Right lung (tissue), 5 donors: ENCODE data around the gene TMEM242. TPM values are rescaled to one million over a fixed set of nuclear protein-coding genes. Genes with fewer than 3 reads are reported as not detected.

Experiments used
- DNase-seq, 2 donors: peaks; one replicate each; pipeline ENCODE4 v3.0.0-alpha.2; 2013
- polyA plus RNA-seq, 5 donors: library from polyadenylated mRNA; unstranded; fragments of 120-200 nt; gene quantifications; one replicate each; pipeline versions ENCODE4 v1.2.1 to v1.2.3, GENCODE V29; 2013; ENCODE audit warnings: inconsistent platforms in 1 of 5, low replicate concordance in 1 of 5; ENCODE audit not compliant: insufficient read length in 5 of 5, insufficient read depth in 1 of 5

Gene TMEM242
- polyA plus RNA-seq, 5 donors, result 11.9 to 16.0 (median 13.3) TPM

DNA sequence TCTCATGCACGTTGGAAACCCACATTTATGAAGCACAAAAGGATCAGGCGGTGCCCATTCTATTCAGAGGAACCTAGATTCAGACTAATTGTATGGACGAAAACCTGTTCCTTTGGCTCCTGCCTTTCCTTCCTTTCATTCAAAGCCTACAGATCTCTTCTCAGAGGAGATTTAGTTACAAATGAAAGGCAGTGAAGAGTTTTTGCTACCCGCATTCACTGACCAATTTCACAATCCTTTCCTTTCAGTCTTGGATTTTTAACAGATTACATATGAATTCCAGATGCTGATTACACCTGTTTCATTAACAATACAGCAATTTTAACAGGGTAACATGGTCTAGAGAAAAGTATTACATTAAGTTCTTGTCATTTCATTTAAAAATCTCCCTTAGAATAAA, 32.0 kb downstream of the TMEM242 start:
- no peak for DNase-seq

DNA sequence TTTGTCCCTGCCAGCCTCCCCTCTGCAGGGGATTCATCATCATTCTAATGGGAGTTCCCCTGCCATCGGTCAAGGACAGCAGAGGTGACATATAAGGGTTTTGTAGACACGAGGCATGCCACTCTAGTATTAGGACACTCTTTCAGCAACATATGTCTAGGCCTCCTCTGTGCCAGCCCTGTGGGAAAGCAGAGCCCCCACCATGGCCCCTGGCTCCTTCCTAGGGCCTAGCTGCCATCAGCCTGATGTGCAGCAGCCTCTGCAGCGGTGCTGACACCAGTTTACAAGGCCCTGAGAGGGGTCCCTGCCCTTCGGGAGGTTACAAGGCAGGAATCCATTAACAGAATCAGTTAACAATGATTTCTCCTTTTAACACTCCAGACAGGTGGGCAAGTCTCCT, 32.5 kb downstream of the TMEM242 start:
- no peak for DNase-seq

DNA sequence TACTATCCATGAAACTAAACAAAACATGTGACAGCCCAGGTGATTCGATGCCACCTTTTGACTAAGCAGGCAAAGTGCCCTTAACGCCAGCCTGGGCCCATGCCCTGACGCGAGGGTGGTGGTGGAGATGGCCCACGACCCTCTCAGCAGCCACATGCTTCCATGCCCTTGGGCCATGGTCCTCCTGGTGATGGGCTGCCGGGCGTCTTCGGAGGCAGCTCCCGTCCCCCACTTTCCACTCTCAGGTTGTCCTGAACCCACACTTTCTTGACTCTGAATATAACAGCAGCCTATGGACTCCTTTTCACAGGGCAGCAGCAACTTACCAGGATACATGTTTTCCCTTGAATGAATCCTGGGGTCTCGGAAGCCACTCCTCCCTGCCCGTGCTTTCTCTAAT, 33.6 kb downstream of the TMEM242 start:
- no peak for DNase-seq

DNA sequence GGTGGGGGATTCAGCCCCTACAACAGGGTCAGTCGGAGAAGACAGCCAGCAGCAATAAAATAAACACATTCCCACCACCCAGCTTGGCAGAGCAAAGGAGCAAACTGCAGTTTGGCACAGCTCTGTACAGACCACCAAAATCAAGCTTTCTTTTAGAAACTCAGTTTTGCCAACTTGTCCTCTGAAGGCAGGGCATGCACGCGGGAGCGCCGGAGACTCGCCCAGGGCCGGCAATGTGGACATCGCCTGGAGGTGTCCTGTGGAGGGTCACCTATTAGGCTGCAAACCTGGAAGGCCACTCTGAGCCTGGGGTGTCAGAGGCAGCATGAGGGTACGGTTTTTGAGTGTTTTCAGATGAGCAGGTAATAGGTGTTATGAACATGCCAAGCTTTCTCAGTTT, 34.7 kb downstream of the TMEM242 start:
- no peak for DNase-seq

DNA sequence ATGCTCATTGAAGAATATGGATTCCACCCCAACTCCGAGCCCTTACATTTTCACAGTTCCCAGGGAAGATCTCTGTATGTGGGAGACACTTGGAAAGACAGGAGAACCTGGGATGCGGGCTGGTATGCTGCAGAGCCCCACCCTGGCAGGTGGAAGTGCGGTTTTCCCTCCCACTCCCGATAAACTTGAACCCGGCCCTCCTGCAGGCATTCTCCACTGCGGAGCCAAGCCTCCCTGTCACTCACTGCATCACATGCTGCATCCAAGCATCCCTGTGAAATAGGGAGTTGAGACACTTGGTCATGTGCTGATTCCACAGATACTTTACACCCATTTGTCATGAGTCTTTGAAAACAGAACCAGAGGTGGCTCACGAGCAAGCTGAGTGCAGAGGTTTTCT, 35.4 kb downstream of the TMEM242 start:
- no peak for DNase-seq

DNA sequence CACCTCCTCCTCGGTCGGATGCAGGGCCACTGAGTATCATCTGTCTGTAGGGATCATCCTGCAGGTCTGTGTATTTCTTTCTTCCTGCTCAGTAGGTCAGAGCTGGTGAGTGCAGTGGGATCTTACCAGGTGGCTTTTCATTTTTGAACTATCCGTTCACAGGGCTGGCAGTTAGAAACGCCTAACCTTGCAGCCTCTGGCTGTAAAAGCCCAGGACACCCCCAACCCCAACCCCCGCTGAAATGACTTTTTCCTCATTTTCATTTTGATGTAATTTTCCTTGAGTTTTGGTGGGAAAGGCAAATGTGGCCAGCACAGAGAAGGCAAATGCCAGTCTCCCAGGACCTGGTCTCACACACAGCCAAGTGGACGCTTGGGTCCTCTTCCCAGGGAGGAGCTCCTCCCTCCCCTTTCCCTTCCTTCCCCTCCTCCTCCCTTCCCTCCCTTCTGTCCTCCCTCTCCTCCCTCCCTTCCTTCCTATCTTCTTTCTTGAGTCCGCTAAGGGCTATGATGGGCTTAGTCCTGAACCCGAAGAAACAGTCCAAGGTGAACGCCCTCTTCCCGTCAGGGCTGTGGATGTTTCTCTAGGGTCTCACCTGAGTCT, 36.0 kb downstream of the TMEM242 start:
- DNase-seq, result no peak

DNA sequence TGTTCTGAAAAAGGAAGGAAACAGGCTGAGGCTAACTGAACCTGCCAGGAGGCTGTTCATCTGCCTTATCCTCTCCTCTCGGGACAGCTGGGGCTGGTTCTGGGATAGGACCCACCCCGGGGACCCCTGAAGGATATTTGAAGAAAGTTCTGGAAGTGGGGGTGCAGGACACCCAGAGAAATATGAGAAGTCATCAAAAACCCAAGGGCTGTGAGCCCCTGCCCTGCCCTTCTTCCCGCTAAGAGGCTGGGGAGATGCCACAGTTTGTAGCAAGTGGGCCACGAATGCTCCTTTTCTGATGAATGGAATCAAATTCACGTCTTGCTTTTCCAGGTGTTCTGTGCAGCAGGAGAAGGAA, 37.9 kb downstream of the TMEM242 start:
- no peak for DNase-seq

DNA sequence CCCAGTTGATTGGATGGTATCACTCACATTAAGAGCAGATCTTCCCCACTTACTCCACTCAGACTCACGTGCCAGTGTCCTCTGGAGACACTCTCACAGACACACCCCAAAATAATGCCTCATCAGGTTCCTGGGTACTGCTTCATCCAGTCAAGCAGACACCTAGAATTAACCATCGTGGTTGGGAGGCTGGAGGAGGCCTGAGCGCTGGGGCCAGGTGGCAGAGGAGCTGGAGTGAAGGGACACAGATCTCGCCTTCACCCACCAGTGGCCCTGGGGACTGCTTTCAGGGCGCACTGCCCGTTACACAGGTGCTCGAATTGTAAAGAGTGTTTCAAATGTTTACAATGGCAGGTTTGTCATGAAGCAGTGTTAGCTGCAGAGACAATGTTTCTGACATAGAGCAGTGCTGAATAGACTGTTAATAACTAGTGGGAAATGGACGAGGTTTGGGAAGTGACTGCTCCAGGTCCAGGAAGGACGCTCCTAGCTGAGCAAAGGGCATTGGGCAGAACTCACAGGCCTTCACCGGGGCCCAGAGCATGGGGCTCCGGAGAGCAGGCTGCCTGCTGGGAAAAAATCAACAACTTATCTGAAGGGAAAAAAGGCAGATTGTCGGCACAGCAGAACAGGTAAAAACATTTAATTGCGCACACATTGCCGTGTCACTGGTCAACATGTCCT, 38.4 kb downstream of the TMEM242 start:
- DNase-seq, result no peak

DNA sequence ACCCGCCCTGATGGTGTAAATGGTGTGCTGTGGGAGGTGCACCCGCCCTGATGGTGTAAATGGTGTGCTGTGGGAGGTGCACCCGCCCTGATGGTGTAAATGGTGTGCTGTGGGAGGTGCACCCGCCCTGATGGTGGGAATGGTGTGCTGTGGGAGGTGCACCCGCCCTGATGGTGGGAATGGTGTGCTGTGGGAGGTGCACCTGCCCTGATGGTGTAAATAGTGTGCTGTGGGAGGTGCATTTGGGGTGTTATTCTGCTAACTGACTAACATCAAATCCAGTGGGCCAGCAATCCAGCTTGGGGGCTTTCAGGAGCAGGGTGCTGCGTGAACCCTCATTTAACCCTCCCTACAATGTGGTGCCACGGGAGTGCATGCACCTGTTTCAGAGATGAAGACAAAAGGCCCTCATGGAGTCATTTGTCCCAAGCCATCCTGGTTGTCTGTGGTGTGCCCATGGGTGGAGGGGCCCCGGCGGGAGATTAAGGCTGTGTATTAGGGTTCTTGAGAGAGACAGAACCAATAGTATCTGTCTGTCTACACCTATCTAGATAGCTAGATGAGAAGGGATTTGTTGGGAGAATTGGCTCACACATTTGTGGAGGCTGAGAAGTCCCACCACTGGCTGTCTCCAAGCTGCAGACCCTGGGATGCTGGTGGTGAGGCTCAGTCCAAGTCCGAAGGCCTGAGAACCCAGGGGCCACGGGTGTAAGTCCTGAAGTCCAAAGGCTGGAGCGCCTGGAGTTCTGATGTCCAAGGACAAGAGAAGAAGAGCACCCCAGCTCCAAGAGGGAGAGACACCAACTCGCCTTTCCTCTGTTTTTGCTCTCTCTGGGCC, 39.2 kb downstream of the TMEM242 start:
- DNase-seq, result no peak

DNA sequence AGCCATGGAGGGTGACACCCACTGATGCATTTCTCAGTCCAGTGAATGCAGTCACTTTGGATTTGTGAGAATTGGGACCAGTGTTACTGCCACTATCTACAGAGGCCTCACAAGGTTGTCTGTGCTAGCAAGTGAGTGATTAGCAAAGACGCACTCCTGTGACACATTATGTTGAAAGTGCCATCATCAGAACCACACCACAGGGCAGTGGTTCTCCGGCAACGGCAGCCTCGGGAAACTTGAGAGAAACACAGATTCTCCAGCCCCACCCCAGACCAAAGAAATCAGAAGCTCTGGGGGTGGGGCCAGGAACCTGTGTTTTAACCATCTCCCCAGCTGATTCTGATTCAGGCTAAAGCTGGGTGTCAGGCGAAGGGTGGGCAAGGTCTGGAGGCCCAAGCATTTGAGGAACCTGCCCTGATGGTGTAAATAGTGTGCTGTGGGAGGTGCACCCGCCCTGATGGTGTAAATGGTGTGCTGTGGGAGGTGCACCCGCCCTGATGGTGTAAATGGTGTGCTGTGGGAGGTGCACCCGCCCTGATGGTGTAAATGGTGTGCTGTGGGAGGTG, 39.9 kb downstream of the TMEM242 start:
- no peak for DNase-seq

DNA sequence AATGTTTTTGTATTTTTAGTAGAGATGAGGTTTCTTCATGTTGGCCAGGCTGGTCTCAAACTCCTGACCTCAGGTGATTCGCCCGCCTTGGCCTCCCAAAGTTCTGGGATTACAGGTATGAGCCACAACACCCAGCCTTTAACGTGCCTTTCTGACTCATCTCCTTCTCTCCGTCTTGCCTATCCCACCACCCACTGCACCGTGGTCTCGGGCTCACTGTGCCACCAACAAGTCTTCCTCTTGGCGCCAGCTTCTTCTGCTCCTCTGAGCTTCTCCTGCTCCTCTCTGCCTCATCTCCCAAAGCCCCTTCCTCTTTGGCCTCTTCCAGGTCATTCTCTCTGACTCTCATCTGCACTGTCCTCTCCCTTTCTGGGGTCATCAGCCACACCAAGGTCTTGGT, 41.0 kb downstream of the TMEM242 start:
- no peak for DNase-seq

DNA sequence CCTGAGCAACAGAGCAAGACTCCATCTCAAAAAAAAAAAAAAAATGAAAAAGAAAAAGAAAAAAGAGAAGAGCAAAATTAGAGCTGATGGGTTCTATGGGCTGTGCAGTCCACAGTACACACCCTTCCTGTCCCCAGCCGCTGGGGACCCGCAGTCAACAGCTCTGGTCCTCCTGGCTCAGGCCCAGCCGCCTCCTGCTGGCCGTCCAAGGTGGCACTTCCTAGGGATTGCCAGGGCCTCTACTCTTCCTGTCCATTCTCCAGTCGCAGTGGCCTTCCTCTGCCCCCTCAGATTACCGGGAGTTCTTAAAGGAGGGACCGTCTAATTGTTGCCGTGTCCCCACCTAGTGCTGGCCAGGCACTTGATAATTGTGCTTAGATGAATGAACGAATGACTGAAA, 41.7 kb downstream of the TMEM242 start:
- DNase-seq, result no peak

DNA sequence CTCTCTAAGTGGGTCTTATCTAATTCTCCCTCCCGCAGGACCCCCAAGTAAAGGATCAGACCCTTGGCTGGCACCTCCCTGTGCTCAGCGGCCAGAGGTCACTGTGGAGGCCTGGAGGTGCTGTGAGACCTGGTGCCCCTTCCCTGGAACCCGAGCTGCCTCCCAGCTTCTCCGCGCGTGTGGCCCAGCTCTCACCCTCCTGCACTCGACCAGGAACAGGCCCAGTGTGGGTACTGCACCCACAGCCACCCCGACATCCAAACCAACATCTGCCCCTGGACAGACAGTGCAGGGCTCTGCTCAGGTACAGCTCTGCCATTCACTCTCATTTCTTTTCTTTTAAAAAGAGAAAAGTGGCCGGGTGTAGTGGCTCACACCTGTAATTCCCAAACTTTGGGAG, 42.4 kb downstream of the TMEM242 start:
- DNase-seq, result no peak

DNA sequence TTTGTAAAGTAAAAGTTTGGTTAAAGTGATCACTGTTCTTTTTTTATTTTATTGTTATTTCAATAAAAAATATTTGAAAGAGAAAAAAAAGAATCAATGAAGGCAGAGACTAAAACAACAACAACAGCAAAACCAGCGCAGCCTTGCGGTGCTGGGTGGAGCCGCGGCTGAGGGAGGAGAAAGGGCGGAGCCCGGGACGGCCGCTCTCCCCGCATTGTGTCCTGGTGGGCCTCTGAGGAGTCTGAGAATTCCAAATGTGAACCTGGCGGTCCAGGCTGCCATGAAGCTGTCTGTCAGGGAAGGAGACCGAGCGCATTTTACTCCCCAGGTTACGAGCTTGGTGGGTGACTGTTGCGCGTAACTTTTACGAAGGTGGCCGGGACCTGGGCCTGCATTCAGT, 43.2 kb downstream of the TMEM242 start:
- DNase-seq, result no peak

DNA sequence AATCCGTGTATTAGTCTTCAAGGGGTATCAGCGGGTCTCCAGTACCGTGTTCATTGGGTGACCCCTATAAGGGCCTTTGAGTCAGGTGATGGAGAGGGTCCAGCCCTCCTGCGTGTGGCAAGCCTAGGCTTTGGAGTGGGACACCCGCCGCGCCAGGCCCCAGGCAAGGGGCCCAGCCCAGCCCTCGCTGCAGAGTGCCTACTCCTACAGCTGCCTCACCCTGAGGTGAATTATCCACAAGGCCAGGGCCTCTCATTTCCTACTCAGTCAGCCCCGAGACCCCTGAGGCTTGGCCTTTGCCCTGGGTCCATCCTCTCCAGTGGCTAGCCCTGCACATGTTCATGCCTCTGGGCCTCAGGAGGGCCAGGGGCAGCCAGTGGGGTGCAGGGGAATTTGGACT, 45.1 kb downstream of the TMEM242 start:
- DNase-seq, result no peak

DNA sequence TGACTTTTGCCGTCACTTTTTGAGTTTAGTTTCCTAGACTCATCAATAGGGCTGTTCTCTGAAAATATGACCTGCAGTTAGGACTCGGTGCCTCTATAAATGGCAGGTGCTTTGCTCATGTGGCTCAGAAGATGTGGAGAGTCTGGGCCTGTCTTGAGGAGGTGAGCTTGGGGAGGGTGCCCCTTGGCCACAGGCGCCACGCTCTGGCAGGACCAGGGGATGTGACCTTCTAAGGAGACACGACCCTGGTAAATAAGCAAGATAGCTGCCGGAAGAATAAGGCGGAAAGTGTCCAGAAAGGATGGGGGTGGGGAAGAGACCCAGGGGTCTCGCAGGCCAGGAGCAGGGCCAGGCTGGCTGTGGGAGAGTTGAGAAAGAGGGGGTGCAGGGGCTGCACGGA, 46.6 kb downstream of the TMEM242 start:
- DNase-seq, result no peak

DNA sequence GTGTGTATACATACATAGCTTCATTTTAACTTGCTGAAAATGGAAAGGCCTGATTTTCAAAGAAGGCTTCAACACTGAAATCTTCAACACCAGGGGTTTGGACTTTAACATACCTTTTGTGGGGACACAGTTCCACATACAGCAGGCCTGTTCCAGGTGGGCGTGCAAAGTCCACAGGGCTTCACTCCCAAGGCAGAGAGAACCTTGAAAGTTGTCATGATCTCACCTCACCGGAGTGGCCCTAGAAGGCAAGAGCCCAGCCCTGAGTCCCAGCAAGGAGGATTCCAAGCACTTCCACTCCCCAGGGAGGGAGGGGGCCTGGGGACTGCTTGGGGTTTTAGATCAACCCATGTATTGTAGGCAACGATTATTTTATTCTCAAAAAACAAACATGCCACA, 47.2 kb downstream of the TMEM242 start:
- DNase-seq, result no peak

DNA sequence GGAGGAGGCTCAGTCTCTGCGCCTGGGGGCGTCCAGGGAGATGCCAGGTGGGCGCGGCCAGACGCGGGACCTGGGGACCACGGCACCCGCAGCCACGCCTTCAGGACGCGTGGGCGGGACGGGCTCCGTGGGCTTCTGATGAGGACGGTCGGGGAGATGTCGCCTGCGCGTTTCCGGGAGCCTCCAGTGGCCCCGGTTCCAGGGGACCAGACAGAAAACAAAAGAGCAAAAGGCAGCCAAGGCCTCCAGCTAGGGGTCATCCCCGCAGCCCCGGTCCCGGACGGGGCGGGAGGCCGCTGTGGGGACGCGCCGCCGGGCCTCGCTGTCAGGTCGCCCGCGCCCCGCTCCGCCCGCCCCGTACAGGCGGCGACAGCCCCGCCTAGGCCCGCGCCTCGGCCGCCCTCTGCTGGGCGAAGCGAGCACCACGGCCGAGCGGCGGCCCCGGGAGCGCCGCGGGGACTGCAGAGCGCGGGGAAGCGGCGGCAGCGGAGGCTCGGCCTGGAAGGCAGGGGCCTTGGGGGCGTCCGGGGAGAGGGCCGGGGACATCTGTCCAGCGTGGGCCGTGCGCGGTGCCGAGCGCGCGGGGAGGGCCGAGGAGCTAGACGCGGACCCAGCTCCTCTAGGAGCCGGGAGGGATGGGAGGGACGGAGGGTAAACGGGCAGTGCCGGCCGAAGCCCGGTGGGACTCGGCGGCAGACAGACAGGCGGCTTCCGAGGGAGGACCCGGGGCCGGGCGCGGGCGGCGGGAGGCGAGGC, 48.7 kb downstream of the TMEM242 start:
- DNase-seq, result peak; percentile 75

DNA sequence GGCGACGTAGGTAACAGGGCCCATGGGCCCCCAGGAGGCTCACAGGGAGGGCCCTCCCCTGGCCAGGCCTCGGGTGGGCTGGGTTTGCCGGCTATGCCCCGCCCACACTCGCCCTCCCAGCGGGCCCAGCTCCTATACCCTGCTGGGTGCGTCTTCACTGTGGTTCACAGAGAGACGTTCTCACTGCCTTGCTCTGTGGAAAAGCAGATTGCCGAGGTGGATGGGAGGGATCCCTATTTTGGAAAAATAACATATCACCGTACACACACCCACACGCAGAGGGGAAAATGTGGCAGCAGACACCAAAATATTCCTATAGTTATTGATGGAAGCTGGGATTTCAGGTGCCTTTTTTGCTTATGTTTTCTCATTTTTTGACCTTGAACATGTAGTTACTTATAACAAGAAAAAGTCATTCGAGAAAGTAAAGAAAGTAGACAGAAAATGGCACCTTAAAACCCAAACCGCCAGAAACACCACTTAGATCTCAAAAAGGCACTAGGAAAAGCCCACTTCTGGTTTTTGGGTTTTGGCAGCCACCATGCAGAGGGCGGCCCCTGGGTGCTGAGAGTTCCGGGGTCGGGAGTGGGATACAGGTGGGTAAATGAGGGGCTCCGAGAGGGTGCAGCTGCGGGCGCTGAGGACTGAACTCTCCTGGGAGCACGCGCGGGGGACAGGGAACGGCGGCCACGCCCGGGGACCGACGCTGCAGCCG, 49.4 kb downstream of the TMEM242 start:
- no peak for DNase-seq

DNA sequence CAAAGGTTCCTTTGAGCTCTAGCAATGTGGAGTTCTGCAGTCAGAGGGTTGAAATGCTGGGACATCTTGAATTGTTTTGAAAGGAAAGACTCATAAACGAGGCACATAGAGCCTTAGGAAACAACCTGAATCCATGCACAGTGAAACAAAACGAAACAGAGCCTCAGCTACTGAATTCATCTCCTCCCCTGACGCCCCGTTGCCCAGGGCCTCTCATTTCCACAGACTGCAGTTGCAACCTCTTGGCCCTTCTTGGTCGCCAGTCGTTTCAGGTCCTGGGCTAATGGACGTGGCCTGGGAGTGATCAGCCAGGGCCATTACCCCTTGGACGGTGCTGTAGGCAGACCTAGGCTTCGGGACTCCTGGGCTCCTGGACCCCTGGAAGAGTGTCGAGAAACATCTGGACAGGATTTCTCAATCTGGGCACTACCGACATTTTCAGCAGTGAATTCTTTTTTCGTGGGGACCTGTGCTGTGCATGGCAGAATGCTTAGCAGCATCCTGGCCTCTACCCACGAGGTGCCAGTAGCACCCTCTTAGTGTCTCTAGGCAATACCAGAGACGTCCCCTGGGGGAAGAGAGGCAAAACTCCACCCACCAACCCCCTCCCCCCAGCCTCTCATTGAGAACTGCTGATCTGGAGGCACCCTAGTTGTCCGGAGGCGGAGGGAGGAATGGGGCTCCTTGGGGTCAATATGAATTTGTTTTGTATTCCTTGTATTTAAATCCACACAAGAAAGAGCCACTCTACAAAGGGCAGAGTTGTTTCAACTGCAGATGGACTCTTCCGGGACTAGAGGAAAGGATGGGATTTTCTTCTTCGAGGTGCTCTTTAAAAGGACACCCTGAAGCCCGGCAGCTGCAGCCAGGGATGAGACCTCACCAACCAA, 50.2 kb downstream of the TMEM242 start:
- no peak for DNase-seq
